GM12864 (cell line): ENCODE data around the gene ATP8B3.

Experiments
- DNase-seq: peaks from one replicate; pipeline ENCODE4 v3.0.0-alpha.2; 2011; ENCODE audit warnings: low read depth
- H3K4me3 ChIP-seq: 2 replicates; pipeline ENCODE4 v1.5.1; 2011; ENCODE audit warnings: mild to moderate bottlenecking, low read depth, low read length, control low read depth
- TF ChIP-seq, protein P1 (sequence below): IDR thresholded peaks from 2 replicates; pipeline ENCODE4 v1.5.1; 2011; ENCODE audit warnings: low read depth, mild to moderate bottlenecking, moderate library complexity, low read length, control low read depth, inconsistent platforms; ENCODE audit errors: missing control alignments

The ATP8B3 gene

DNA sequence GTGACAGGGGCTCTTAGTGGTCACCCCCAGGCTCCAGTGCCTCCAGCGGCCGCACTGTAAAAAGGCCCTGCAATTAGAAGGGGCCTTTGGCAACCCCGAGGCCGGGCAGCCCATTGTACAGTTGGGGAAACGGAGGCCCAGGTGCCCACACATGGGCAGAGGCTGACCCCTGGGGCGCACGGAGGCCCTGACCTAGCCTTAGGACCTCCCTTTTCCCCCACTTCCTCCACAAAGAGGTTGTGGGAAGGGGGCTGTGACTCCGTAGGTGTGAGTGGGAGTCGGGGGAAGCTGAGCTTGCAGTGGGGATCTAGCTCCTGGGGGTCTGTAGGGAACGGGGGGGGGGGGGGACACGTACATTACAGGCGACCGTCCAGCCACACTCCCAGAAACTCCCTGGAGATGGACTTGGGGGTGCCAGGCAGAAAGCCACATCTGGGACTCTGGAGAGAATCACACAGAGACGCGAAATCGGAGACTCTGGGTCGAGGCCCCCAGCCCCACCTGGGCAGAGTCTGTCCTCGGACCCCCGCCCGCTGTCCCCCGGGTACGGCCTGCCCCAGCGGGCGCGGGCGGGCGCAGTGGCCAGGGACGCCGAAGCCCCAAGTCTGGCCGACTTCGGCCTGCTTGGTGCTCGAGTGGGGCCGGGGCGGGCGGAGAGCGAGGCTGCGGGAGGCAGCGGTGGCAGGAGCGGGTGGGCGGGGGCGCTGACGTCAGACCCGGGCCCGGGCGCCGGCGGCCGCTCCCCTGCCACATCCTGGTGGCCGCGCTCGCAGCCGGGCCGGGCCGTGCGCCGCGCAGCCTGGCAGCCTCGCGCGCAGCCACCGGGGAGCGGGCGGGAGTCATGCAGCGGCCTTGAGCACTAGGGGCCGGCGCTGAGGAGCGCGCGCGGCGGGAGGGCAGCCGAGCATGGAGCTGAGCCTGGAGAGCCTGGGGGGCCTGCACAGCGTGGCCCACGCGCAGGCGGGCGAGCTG lies 59.0 kb downstream of the ATP8B3 start, which contains the start of gene ONECUT3:
Gene ONECUT3, plus strand, starts transcription at position 750 of the 972 bp plus-strand sequence. Its CDS starts 157 bp downstream, at position 907.
- DNase-seq, result no peak
- TF ChIP-seq, protein P1, sequence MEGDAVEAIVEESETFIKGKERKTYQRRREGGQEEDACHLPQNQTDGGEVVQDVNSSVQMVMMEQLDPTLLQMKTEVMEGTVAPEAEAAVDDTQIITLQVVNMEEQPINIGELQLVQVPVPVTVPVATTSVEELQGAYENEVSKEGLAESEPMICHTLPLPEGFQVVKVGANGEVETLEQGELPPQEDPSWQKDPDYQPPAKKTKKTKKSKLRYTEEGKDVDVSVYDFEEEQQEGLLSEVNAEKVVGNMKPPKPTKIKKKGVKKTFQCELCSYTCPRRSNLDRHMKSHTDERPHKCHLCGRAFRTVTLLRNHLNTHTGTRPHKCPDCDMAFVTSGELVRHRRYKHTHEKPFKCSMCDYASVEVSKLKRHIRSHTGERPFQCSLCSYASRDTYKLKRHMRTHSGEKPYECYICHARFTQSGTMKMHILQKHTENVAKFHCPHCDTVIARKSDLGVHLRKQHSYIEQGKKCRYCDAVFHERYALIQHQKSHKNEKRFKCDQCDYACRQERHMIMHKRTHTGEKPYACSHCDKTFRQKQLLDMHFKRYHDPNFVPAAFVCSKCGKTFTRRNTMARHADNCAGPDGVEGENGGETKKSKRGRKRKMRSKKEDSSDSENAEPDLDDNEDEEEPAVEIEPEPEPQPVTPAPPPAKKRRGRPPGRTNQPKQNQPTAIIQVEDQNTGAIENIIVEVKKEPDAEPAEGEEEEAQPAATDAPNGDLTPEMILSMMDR, result no peak
- H3K4me3 ChIP-seq, result no peak within 1 kb of the TSS

DNA sequence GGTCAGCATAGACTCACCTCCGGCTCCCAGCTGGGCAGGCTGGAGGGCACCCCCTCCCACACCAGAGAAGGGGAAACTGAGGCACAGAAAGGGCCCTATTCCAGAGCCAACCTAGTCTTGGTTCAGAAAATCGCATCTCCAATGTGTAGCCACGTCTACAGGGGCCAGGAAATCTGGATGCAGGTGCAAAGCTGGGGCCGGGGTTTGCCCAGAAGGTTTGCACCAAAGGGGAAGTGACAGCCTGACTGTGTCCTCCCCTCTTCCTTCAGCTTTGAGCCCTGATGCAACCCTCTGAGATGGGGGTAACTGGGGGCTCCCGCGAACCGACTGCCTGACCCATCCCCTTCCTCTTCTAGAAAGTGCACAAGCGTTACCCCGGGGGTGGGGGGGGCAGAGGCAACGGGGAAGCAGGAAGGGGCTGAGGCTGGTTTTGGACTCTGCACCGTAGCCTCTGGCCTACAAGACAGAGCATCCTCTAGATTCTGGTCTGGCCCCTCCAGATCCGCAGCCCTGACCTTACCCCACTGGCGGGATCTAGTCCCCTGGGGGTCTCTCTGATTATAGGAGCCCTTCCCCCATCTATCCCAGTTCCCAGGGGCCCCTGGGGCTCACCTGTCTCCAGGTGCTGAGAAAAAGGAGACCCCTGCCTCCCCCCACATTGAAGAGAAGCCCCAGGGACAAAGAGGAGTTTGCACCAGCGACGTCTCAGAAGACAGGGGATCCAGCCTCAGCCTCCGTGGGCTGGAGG lies 59.9 kb downstream of the ATP8B3 start:
- H3K4me3 ChIP-seq, result no peak overlapping the region
- TF ChIP-seq, protein P1, result no peak
- no peak for DNase-seq

DNA sequence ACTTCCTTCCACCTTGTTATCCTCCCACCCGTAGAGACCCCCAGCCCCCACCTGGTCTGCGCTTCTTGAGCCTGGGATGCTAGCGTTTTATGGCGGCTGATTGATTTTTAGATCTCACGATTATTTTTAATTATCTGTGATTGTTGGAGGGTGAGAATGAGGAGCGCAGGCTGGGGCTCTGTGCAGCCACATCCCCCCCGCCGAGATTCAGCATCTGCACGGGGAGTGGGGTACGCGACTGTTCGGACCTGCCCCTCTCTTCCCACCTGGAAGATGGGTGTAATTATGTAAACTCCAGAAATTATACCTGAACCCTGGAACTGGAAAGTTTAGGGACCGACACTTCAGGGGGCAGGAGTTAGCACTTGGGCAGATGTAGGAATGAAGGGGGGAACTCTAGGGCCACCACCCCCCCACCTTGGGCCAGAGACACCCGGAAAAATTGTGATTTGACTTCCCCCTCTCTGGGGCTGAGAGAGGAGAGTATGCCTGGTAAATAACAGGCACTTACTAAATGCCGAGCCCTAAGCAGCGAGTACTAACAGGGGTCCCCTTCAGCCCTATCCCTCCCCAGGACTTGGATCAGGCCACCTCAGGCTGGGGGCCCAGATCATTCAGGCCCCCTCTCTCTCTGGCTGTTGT lies 60.6 kb downstream of the ATP8B3 start:
- no peak overlapping the region for H3K4me3 ChIP-seq
- TF ChIP-seq, protein P1, result no peak
- no peak for DNase-seq

DNA sequence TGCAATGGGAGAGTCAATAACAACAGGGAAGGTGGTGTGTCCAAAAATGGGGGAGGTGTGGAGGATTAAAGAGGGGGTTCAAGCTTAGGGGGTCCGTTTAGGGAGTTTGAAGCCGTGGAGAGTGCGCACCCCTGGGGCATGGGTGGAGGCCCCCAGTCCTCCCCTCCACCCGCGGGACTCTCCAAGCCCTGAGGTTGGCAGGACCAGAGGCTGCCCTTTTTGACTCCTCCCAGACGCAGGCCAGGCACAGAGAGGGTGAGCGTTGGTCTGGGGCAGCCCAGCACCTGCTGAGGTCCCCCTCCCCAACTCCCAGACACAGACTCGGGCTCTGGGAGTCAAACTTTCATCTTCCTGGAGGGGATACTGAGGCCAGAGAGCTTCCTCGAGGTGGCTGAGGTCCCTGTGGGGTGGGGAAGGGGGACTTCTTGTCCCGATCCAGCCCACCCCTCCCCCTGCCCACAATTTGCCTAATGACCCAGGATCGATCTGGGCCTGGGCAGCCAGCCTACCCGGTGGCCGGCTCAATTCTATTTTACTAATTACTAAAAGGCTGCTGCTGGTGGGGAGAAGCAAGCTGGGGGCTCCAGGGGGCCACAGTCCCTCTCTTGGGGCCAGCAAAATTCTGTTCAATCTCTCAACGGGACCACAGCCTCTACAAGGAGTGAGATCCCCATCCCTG lies 61.6 kb downstream of the ATP8B3 start:
- DNase-seq, result no peak
- TF ChIP-seq, protein P1, result no peak
- no peak overlapping the region for H3K4me3 ChIP-seq

DNA sequence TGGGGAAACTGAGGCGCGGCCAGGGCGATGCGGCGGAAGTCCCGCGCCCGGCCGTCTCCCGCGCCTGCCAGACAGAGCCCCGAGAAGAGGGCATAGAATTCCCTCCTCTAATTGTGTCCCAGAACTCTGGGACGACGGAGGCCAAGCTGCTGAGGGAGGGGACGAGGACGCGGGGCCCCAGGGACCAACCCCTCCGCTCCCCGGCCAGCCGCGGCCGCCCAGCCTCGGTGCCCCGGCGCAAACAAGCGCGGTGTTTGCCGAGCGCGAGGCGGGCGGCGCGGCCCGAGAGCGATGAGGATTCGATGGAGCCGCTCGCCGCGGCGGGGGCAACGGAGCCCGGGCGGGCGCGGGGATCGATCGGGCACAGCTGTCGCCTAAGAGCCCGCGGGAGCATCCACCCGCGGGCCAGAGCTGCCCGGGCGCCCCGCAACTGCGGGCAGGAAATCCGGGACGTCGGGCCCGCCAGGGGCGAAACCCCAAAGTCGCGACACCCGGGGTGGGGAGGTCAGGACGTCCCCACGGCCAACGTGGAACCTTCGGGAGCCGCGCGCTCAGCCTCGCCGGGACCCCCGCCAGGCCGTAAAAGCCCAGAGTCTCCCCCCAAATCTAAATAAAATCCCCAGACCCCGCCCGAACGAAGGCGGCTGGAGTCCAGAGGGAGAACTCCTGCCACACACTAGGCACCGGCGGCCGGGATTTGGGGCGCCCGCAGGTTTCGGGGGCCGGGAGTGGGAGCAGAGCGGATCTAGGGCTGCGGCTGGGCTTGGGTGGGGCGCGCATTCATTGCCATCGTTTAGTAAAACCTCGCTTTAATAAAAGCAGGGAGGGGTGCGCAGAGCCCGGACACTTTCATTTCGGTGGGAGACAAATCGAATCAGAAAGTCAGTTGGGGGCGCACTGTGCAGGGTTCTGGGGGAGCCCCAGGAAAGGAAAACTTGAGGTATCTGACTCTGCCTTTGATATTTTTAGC lies 62.4 kb downstream of the ATP8B3 start:
- no peak overlapping the region for H3K4me3 ChIP-seq
- no peak for DNase-seq
- TF ChIP-seq, protein P1, result no peak
